ENCODE results near the gene ARPC2. TPM values are rescaled to one million over a fixed set of nuclear protein-coding genes. Genes with fewer than 3 reads are reported as not detected.

Gene ARPC2
- total and polyA plus RNA-seq, 2 donors, result 292 to 368 TPM

GRCh38 chr2:218261423-218262236 is 44.6 kb downstream of the ARPC2 start:
- H3K4me3 ChIP-seq (ENCODE audit: low read length in 2 of 2), result no peak overlapping the region
- WGBS, result 89% methylated on average over 8 of the region's 8 CpGs
- H3K27ac ChIP-seq (ENCODE audit: low read depth in 1 of 2, low read length in 1 of 2), result no peak overlapping the region
- no peak for DNase-seq (ENCODE audit: low read depth in 6 of 9, low spot score in 9 of 9)
- peaks cover 0 to 11% of the 10 kb centered on the region in 2 donors for H3K4me1 ChIP-seq (ENCODE audit: control insufficient read depth in 2 of 2, insufficient read depth in 2 of 2, low read length in 2 of 2)
- H3K9me3 ChIP-seq (ENCODE audit: control insufficient read depth in 2 of 2, insufficient read depth in 1 of 2, low read length in 1 of 2), result no peaks in the 10 kb centered on the region
- H3K27me3 ChIP-seq (ENCODE audit: control insufficient read depth in 2 of 2, insufficient read depth in 1 of 2, low read length in 1 of 2), result no peaks in the 10 kb centered on the region
- peaks cover 39 to 42% of the 10 kb centered on the region in 2 donors for H3K36me3 ChIP-seq (ENCODE audit: control insufficient read depth in 2 of 2, insufficient read depth in 2 of 2, low read length in 1 of 2)

- H3K9me3 ChIP-seq (ENCODE audit: control insufficient read depth in 2 of 2, insufficient read depth in 1 of 2, low read length in 1 of 2), result no peaks in the 10 kb centered on the region
- DNase-seq (ENCODE audit: low read depth in 6 of 9, low spot score in 9 of 9), result no peak
- peaks cover 39 to 43% of the 10 kb centered on the region in 2 donors for H3K36me3 ChIP-seq (ENCODE audit: control insufficient read depth in 2 of 2, insufficient read depth in 2 of 2, low read length in 1 of 2)
- H3K4me3 ChIP-seq (ENCODE audit: low read length in 2 of 2), result no peak overlapping the region
- WGBS, result 98% methylated on average over 6 of the region's 6 CpGs
- H3K27me3 ChIP-seq (ENCODE audit: control insufficient read depth in 2 of 2, insufficient read depth in 1 of 2, low read length in 1 of 2), result no peaks in the 10 kb centered on the region
- no peak overlapping the region for H3K27ac ChIP-seq (ENCODE audit: low read depth in 1 of 2, low read length in 1 of 2)
- peaks cover 0 to 11% of the 10 kb centered on the region in 2 donors for H3K4me1 ChIP-seq (ENCODE audit: control insufficient read depth in 2 of 2, insufficient read depth in 2 of 2, low read length in 2 of 2)
Measured at GRCh38 chr2:218262237-218262600, 45.2 kb downstream of the ARPC2 start.

GRCh38 chr2:218262631-218263586 is 45.9 kb downstream of the ARPC2 start:
- DNase-seq (ENCODE audit: low read depth in 6 of 9, low spot score in 9 of 9), result no peak
- H3K4me1 ChIP-seq (ENCODE audit: control insufficient read depth in 2 of 2, insufficient read depth in 2 of 2, low read length in 2 of 2), result peaks cover 0 to 4% of the 10 kb centered on the region in 2 donors

GRCh38 chr2:218263817-218264641 is 47.0 kb downstream of the ARPC2 start:
- no peak overlapping the region for H3K4me3 ChIP-seq (ENCODE audit: low read length in 2 of 2)
- WGBS, result 91% methylated on average over 17 of the region's 17 CpGs
- H3K36me3 ChIP-seq (ENCODE audit: control insufficient read depth in 2 of 2, insufficient read depth in 2 of 2, low read length in 1 of 2), result peaks cover 44 to 45% of the 10 kb centered on the region in 2 donors

More at GRCh38 chr2:218262631-218263586, 45.9 kb downstream of the ARPC2 start:
- peaks cover 44 to 45% of the 10 kb centered on the region in 2 donors for H3K36me3 ChIP-seq (ENCODE audit: control insufficient read depth in 2 of 2, insufficient read depth in 2 of 2, low read length in 1 of 2)
- no peaks in the 10 kb centered on the region for H3K9me3 ChIP-seq (ENCODE audit: control insufficient read depth in 2 of 2, insufficient read depth in 1 of 2, low read length in 1 of 2)
- H3K4me3 ChIP-seq (ENCODE audit: low read length in 2 of 2), result no peak overlapping the region
- WGBS, result 97% methylated on average over 39 of the region's 39 CpGs
- H3K27me3 ChIP-seq (ENCODE audit: control insufficient read depth in 2 of 2, insufficient read depth in 1 of 2, low read length in 1 of 2), result no peaks in the 10 kb centered on the region
- H3K27ac ChIP-seq (ENCODE audit: low read depth in 1 of 2, low read length in 1 of 2), result no peak overlapping the region

DNA sequence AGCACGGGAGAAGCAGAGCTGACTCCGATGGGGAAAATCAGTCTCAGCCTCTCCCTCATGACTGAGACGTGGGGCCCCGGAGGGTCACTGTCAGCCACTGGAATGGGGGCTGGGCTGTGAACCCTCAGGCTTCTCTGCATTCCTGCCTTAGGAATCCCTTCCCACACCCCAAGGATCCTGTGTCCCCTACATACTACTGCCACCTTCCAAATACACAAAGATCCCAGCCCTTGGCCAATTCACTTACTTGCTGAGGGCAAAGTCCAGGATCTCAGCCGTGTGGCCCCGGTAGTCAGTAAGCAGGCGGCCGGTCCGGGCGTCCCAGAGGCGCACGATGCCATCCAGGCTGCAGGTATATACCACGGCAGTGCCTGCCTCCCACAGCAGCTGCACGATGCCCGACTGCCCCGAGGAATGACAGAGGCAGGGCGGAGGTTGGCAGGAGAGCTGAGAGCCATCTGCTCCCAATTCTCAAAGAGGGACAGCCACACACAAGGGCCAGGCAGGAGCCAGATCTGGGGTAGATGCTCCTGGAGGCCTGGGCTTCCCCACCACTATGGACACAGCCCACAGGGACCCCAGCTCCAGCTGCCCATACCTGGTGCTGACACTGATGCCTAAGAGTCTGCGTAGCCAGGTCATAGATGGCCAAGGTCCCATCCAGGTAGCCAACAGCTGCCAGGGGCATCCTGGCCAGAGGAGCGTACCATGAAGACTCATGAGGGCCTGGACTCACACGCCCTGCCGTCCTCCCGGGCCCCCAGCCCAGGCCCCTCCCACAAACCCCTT is 48.0 kb downstream of the ARPC2 start:
- Histone ChIP-seq H3K4me1 (ENCODE audit: control insufficient read depth in 2 of 2, insufficient read depth in 2 of 2, low read length in 2 of 2) (peaks cover 5 to 11% of the 10 kb centered on the region in 2 donors), H3K27me3 (ENCODE audit: control insufficient read depth in 2 of 2, insufficient read depth in 1 of 2, low read length in 1 of 2) (no peaks in the 10 kb centered on the region), H3K27ac (ENCODE audit: low read depth in 1 of 2, low read length in 1 of 2) (no peak overlapping the region), H3K4me3 (ENCODE audit: low read length in 2 of 2) (no peak overlapping the region), H3K36me3 (ENCODE audit: control insufficient read depth in 2 of 2, insufficient read depth in 2 of 2, low read length in 1 of 2) (peaks cover 44 to 45% of the 10 kb centered on the region in 2 donors), H3K9me3 (ENCODE audit: control insufficient read depth in 2 of 2, insufficient read depth in 1 of 2, low read length in 1 of 2) (peaks cover 0 to 3% of the 10 kb centered on the region in 2 donors)
- no peak for DNase-seq (ENCODE audit: low read depth in 6 of 9, low spot score in 9 of 9)
- 97% methylated on average over 22 of the region's 22 CpGs for WGBS

More at GRCh38 chr2:218263817-218264641, 47.0 kb downstream of the ARPC2 start:
- H3K27me3 ChIP-seq (ENCODE audit: control insufficient read depth in 2 of 2, insufficient read depth in 1 of 2, low read length in 1 of 2), result no peaks in the 10 kb centered on the region
- no peaks in the 10 kb centered on the region for H3K9me3 ChIP-seq (ENCODE audit: control insufficient read depth in 2 of 2, insufficient read depth in 1 of 2, low read length in 1 of 2)
- H3K4me1 ChIP-seq (ENCODE audit: control insufficient read depth in 2 of 2, insufficient read depth in 2 of 2, low read length in 2 of 2), result peaks cover under 1 to 6% of the 10 kb centered on the region in 2 donors
- peak in 1 of 9 donors; percentile 15 for DNase-seq (ENCODE audit: low read depth in 6 of 9, low spot score in 9 of 9)
- H3K27ac ChIP-seq (ENCODE audit: low read depth in 1 of 2, low read length in 1 of 2), result no peak overlapping the region

- H3K4me1 ChIP-seq (ENCODE audit: control insufficient read depth in 2 of 2, insufficient read depth in 2 of 2, low read length in 2 of 2), result peaks cover 5 to 11% of the 10 kb centered on the region in 2 donors
- H3K4me3 ChIP-seq (ENCODE audit: low read length in 2 of 2), result no peak overlapping the region
Measured at GRCh38 chr2:218265626-218266025, 48.6 kb downstream of the ARPC2 start.

DNA sequence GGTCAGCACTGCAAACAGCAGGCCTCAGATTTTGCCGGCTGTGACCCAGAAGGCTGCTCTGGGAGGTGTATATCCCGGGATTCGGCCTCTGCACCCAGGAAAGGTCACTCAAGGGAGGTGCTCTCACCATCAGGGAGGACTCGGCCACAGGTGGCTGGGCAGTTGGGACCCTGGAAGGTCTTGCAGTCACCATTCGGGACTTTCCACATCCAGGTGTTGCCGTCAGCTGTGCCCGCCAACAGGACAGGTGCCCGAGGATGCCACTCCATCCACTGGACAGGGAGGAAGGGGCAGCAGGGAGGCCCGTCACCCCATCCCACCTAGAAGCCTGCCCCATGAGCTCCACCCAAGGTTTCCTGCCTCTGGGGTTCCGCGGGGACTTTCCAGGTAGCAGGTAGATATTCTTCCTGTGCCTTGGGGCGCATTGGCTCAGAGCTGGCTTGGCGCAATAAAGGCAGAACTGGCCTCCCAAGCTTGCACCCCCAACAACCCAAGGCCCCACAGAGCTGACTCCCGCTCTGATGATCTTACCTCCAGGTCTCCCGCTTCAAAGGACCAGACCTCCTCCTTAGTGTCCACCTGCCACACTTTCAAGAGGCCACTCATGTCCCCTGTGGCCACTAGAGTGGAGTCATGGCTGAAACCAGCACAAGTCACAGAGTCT is 49.5 kb downstream of the ARPC2 start:
- WGBS, result 99% methylated on average over 15 of the region's 15 CpGs
- no peaks in the 10 kb centered on the region for H3K27me3 ChIP-seq (ENCODE audit: control insufficient read depth in 2 of 2, insufficient read depth in 1 of 2, low read length in 1 of 2)
- H3K27ac ChIP-seq (ENCODE audit: low read depth in 1 of 2, low read length in 1 of 2), result no peak overlapping the region
- no peak overlapping the region for H3K4me3 ChIP-seq (ENCODE audit: low read length in 2 of 2)
- H3K36me3 ChIP-seq (ENCODE audit: control insufficient read depth in 2 of 2, insufficient read depth in 2 of 2, low read length in 1 of 2), result peaks cover 44 to 45% of the 10 kb centered on the region in 2 donors
- no peak for DNase-seq (ENCODE audit: low read depth in 6 of 9, low spot score in 9 of 9)
- H3K9me3 ChIP-seq (ENCODE audit: control insufficient read depth in 2 of 2, insufficient read depth in 1 of 2, low read length in 1 of 2), result peaks cover 0 to 7% of the 10 kb centered on the region in 2 donors
- H3K4me1 ChIP-seq (ENCODE audit: control insufficient read depth in 2 of 2, insufficient read depth in 2 of 2, low read length in 2 of 2), result peaks cover 12 to 19% of the 10 kb centered on the region in 2 donors

More at GRCh38 chr2:218265626-218266025, 48.6 kb downstream of the ARPC2 start:
- Histone ChIP-seq H3K9me3 (ENCODE audit: control insufficient read depth in 2 of 2, insufficient read depth in 1 of 2, low read length in 1 of 2) (peaks cover 0 to 7% of the 10 kb centered on the region in 2 donors), H3K36me3 (ENCODE audit: control insufficient read depth in 2 of 2, insufficient read depth in 2 of 2, low read length in 1 of 2) (peaks cover 44 to 45% of the 10 kb centered on the region in 2 donors), H3K27me3 (ENCODE audit: control insufficient read depth in 2 of 2, insufficient read depth in 1 of 2, low read length in 1 of 2) (no peaks in the 10 kb centered on the region), H3K27ac (ENCODE audit: low read depth in 1 of 2, low read length in 1 of 2) (no peak overlapping the region)
- no peak for DNase-seq (ENCODE audit: low read depth in 6 of 9, low spot score in 9 of 9)
- WGBS, result 96% methylated on average over 8 of the region's 8 CpGs

All from thymus (tissue), 11 donors.